ENCODE results near the gene DNAH8. TPM values are rescaled to one million over a fixed set of nuclear protein-coding genes. Genes with fewer than 3 reads are reported as not detected.

Gene DNAH8
- total RNA-seq, 1 donor from 2014 or later: 0.05 TPM

DNA sequence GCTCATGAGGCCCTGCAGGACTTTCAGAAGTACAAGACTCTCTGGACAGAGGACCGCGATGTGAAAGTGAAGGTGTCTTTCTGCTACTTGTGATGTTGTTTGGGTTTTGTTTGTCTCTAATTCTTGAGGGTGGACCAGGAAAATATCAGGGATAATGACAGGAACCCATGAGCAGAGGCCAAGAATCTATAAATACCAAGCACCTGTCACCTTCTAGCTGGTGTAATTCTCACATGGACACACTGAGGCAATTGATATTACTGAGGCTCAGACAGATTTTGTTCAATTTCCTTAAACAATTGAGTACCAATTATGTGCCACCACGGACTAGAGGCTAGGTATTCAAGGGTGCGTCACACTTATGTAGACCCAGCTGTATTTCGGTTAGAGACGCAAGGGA is 107.9 kb downstream of the DNAH8 start:
- H3K4me3 Mint-ChIP-seq: no peak overlapping the region
- H3K27me3 Mint-ChIP-seq (ENCODE audit: low read depth): peaks cover 21% of the 10 kb centered on the region
- H3K36me3 Mint-ChIP-seq (ENCODE audit: low read depth): no peaks in the 10 kb centered on the region

DNA sequence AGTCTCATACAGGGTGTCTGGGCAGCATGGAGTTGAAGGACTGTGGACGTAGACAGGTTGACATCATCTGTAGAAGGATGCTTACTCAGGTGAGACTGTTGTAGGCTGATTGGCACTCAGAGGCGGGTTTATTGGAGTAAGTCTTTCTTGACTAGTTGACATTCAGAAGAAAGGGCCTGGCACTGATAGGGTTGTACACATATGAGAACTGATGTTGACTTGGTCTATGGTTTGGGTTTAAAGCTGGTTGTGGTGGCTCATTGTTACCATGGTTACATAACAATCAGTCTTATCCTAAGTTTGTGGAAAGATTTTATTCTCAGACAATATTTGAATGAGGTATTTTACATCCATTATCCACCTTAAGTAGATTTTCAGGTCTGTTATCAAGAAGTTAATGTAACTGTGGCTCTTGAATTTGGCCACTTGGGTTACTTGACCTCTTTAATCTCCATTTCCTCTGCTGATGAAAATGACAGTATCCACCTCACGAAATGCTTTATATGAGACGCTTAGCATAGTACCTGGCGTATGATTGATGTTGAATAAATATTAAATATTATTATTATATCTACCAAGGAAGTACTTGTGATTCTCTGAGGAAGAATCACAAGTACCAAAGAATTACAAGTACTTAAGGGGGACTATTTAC is 109.3 kb downstream of the DNAH8 start:
- H3K9me3 Mint-ChIP-seq: peaks cover 6% of the 10 kb centered on the region
- no peaks in the 10 kb centered on the region for H3K36me3 Mint-ChIP-seq (ENCODE audit: low read depth)
- H3K27ac Mint-ChIP-seq (ENCODE audit: unreplicated experiment): no peak overlapping the region
- H3K4me1 Mint-ChIP-seq: no peaks in the 10 kb centered on the region
- H3K27me3 Mint-ChIP-seq (ENCODE audit: low read depth): peaks cover 11% of the 10 kb centered on the region
- DNase-seq (ENCODE audit: low read depth, low spot score): no peak
- no peak overlapping the region for H3K4me3 Mint-ChIP-seq
- TF ChIP-seq, protein P1, sequence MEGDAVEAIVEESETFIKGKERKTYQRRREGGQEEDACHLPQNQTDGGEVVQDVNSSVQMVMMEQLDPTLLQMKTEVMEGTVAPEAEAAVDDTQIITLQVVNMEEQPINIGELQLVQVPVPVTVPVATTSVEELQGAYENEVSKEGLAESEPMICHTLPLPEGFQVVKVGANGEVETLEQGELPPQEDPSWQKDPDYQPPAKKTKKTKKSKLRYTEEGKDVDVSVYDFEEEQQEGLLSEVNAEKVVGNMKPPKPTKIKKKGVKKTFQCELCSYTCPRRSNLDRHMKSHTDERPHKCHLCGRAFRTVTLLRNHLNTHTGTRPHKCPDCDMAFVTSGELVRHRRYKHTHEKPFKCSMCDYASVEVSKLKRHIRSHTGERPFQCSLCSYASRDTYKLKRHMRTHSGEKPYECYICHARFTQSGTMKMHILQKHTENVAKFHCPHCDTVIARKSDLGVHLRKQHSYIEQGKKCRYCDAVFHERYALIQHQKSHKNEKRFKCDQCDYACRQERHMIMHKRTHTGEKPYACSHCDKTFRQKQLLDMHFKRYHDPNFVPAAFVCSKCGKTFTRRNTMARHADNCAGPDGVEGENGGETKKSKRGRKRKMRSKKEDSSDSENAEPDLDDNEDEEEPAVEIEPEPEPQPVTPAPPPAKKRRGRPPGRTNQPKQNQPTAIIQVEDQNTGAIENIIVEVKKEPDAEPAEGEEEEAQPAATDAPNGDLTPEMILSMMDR (conservative IDR thresholded peaks at IDR 0.05): no peak

More for the DNA sequence above, 107.9 kb downstream of the DNAH8 start:
- H3K9me3 Mint-ChIP-seq: peaks cover 2% of the 10 kb centered on the region
- TF ChIP-seq, protein P1 (conservative IDR thresholded peaks at IDR 0.05): no peak
- H3K27ac Mint-ChIP-seq (ENCODE audit: unreplicated experiment): no peak overlapping the region
- DNase-seq (ENCODE audit: low read depth, low spot score): no peak
- H3K4me1 Mint-ChIP-seq: no peaks in the 10 kb centered on the region

DNA sequence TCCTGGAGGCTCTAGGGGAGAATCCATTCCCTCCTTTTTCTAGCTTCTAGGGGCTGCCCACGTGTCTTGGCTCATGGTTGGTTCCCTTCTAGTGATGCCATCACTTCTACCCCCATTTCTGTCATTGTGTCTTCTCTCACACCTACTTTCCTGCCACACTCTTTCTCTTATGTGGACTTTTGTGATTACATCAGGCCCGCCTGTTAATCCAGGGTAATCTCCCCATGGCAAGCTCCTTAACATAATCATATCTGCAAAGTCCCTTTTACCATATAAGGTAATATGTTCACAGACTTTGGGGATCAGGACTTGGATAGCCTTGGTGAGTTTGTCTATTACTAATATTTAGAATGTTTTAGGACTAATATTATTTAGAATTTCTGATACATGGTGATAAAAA is 111.9 kb downstream of the DNAH8 start:
- H3K27me3 Mint-ChIP-seq (ENCODE audit: low read depth): no peaks in the 10 kb centered on the region
- no peak overlapping the region for H3K4me3 Mint-ChIP-seq
- H3K27ac Mint-ChIP-seq (ENCODE audit: unreplicated experiment): no peak overlapping the region
- no peaks in the 10 kb centered on the region for H3K4me1 Mint-ChIP-seq
- no peak for DNase-seq (ENCODE audit: low read depth, low spot score)
- peaks cover 10% of the 10 kb centered on the region for H3K9me3 Mint-ChIP-seq
- TF ChIP-seq, protein P1 (conservative IDR thresholded peaks at IDR 0.05): no peak
- H3K36me3 Mint-ChIP-seq (ENCODE audit: low read depth): no peaks in the 10 kb centered on the region

DNA sequence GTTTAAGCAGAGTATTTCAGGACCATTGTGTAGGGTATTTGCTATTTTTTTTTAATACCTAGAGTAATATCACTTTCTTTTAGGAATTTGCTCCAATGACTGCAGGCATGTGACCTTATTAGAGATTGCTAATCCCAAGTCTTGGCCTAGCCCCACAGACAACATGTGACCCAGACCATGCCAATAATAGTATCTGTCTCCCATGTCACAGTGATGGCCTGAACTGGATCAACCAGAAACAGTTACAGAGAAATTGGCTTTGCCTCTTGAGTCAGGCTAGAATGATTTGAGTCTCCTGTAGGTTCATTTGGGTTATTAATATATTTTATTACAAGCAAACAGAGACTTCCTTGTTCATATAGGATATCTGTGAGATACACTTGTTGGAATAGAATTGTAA is 116.8 kb downstream of the DNAH8 start:
- H3K27ac Mint-ChIP-seq (ENCODE audit: unreplicated experiment): no peak overlapping the region
- DNase-seq (ENCODE audit: low read depth, low spot score): no peak
- H3K4me3 Mint-ChIP-seq: no peak overlapping the region
- H3K36me3 Mint-ChIP-seq (ENCODE audit: low read depth): no peaks in the 10 kb centered on the region
- TF ChIP-seq, protein P1 (conservative IDR thresholded peaks at IDR 0.05): no peak
- no peaks in the 10 kb centered on the region for H3K4me1 Mint-ChIP-seq
- peaks cover 8% of the 10 kb centered on the region for H3K9me3 Mint-ChIP-seq
- H3K27me3 Mint-ChIP-seq (ENCODE audit: low read depth): peaks cover 12% of the 10 kb centered on the region

DNA sequence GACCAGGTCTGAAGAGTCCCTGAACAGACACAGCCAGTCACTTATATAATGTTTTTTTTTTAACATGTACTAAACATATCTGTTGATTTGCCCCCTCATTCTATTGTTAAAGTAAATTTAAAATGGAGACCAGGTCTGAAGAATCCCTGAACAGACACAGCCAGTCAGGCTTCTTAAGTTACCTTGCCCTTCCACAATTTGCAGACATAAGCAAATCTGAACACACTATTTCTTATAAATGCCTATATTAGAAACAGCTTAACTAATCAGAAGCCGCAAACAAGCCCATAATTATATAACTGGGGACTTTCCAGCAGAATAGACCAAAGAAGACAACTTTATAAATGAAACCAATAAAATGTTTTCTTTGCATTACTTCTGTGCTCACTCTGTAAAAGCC is 118.2 kb downstream of the DNAH8 start:
- Mint-ChIP-seq H3K9me3 (peaks cover 8% of the 10 kb centered on the region), H3K4me3 (no peak overlapping the region), H3K4me1 (no peaks in the 10 kb centered on the region), H3K36me3 (ENCODE audit: low read depth) (no peaks in the 10 kb centered on the region), H3K27ac (ENCODE audit: unreplicated experiment) (no peak overlapping the region), H3K27me3 (ENCODE audit: low read depth) (peaks cover 12% of the 10 kb centered on the region)
- no peak for DNase-seq (ENCODE audit: low read depth, low spot score)
- TF ChIP-seq, protein P1 (conservative IDR thresholded peaks at IDR 0.05): no peak
